HG03558 (cell line): ENCODE results near the gene CDH23.

Source experiments
- ATAC-seq: cut with Tn5 transposase; IDR thresholded peaks from one replicate; pipeline ENCODE4 v1.9.1; 2021; ENCODE audit warnings: moderate number of reproducible peaks; ENCODE audit not compliant: unreplicated experiment; ENCODE audit errors: extremely low read depth

The CDH23 gene

DNA sequence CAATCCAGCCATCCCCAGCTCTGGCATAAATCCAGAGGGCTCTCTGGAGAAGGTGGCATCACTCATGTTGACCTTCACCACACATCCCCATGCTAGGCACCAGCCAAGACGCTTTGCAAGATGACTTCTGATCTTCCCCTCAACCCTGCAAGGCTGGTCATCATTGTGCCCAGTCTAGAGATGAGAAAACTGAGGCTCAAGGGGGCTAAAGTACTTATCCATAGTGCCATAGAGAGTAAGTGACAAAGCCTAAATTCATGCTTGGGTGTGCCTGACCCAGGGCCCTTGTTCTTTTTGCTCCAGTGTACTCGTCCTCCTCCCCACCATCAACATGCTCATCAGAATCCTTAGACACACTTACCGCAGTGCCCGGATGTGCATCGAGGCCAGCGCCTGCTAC, 324.6 kb downstream of the CDH23 start:
- ATAC-seq: no peak

GRCh38 chr10:71722849-71723248, 326.1 kb downstream of the CDH23 start:
- no peak for ATAC-seq

GRCh38 chr10:71723311-71723710, 326.6 kb downstream of the CDH23 start:
- ATAC-seq: no peak

GRCh38 chr10:71724539-71724938, 327.8 kb downstream of the CDH23 start:
- ATAC-seq: no peak

- ATAC-seq: no peak
These were observed 328.5 kb downstream of the CDH23 start for GRCh38 chr10:71725249-71725648.

- ATAC-seq: no peak
These were observed 329.4 kb downstream of the CDH23 start for GRCh38 chr10:71725998-71726579.

- no peak for ATAC-seq
These were observed 329.9 kb downstream of the CDH23 start for GRCh38 chr10:71726580-71727104.

DNA sequence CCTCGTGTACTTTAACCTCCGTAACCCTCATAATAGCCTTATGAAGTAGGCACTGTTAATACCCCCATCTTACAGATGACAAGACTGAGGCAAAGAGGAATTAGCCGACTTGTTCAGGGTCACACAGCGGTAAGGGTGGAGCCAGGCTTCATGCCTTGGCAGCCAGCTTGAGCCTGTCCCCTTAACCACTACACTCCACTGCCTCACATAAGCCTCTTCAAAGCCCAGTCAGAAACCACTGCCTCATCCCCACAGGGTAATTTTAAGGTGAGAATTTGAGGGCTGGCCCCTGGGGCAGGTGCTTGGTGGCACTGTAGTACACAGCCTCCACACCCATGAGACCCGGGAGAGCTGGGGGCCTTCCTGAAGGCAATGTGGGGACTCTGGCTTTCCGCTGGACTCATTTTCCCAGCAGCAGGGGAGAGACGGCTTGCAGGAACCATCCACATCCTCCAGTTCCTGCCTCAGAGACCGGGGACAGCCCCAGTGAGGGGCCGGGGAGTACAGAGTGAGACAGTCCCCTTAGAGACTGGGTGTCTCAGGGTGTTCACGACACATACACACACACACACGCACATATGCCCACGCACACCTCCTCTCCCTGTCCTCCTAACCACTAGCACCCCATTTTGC, 330.5 kb downstream of the CDH23 start:
- ATAC-seq: no peak

GRCh38 chr10:71727738-71728737, 331.3 kb downstream of the CDH23 start:
- ATAC-seq: no peak

- no peak for ATAC-seq
These were observed 332.5 kb downstream of the CDH23 start for GRCh38 chr10:71729161-71729636.

DNA sequence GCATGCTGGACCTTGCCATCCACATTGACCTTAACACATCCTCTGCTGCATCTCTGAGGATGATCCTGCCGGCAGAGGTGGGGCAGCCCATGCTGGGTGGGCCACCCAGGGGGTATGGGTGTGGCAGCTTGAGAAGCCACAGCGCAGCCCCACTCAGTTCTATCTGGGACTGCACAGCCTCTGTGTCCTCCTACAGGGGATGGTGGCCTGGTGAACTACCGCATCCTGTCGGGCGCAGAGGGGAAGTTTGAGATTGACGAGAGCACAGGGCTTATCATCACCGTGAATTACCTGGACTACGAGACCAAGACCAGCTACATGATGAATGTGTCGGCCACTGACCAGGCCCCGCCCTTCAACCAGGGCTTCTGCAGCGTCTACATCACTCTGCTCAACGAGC, 335.1 kb downstream of the CDH23 start:
- no peak for ATAC-seq

- no peak for ATAC-seq
These were observed 338.1 kb downstream of the CDH23 start for GRCh38 chr10:71734797-71735196.

GRCh38 chr10:71735709-71736569, 339.2 kb downstream of the CDH23 start:
- no peak for ATAC-seq

GRCh38 chr10:71736570-71736952, 339.8 kb downstream of the CDH23 start:
- no peak for ATAC-seq

- no peak for ATAC-seq
These were observed 340.5 kb downstream of the CDH23 start for GRCh38 chr10:71737001-71737833.

GRCh38 chr10:71737834-71738197, 341.1 kb downstream of the CDH23 start:
- no peak for ATAC-seq

GRCh38 chr10:71739358-71739900, 342.7 kb downstream of the CDH23 start:
- ATAC-seq: no peak

GRCh38 chr10:71740069-71740653, 343.4 kb downstream of the CDH23 start:
- ATAC-seq: no peak
